NCI-H1105 (cell line): ENCODE measurements around the gene POU2AF2.

Experiments
- DNase-seq: peaks from one replicate; lab custom pipeline; 2025; lab: John Stamatoyannopoulos, UW

POU2AF2 gene

GRCh38 chr11:111331711-111332479 lies 86.4 kb downstream of the POU2AF2 start:
- peak; percentile 74 for DNase-seq

GRCh38 chr11:111334532-111335502 lies 89.3 kb downstream of the POU2AF2 start:
- peak; percentile 70 for DNase-seq

- no peak for DNase-seq
These were observed 90.0 kb downstream of the POU2AF2 start for GRCh38 chr11:111335549-111335948.
